ENCODE data around the gene CRIM1.

Gene CRIM1

GRCh38 chr2:36480636-36481035 lies 125.1 kb downstream of the CRIM1 start:
- DNase-seq (ENCODE audit: low read depth in 2 of 2) = no peak

GRCh38 chr2:36481709-36482108 lies 126.1 kb downstream of the CRIM1 start:
- DNase-seq (ENCODE audit: low read depth in 2 of 2) = no peak

GRCh38 chr2:36482576-36483214 lies 127.1 kb downstream of the CRIM1 start:
- DNase-seq (ENCODE audit: low read depth in 2 of 2) = no peak

- no peak for DNase-seq (ENCODE audit: low read depth in 2 of 2)
Measured at GRCh38 chr2:36483290-36483689, 127.7 kb downstream of the CRIM1 start.

- DNase-seq (ENCODE audit: low read depth in 2 of 2) = no peak
Measured at GRCh38 chr2:36484454-36484853, 128.9 kb downstream of the CRIM1 start.

- DNase-seq (ENCODE audit: low read depth in 2 of 2) = no peak
Measured at GRCh38 chr2:36485521-36485920, 129.9 kb downstream of the CRIM1 start.

- DNase-seq (ENCODE audit: low read depth in 2 of 2) = no peak
Measured at GRCh38 chr2:36486521-36487044, 131.0 kb downstream of the CRIM1 start.

- no peak for DNase-seq (ENCODE audit: low read depth in 2 of 2)
Measured at GRCh38 chr2:36487947-36488346, 132.4 kb downstream of the CRIM1 start.

GRCh38 chr2:36489281-36489680 lies 133.7 kb downstream of the CRIM1 start:
- DNase-seq (ENCODE audit: low read depth in 2 of 2) = no peak

- DNase-seq (ENCODE audit: low read depth in 2 of 2) = no peak
Measured at GRCh38 chr2:36490749-36491148, 135.2 kb downstream of the CRIM1 start.

GRCh38 chr2:36492216-36492945 lies 136.8 kb downstream of the CRIM1 start:
- DNase-seq (ENCODE audit: low read depth in 2 of 2) = no peak

- no peak for DNase-seq (ENCODE audit: low read depth in 2 of 2)
Measured at GRCh38 chr2:36493306-36493705, 137.7 kb downstream of the CRIM1 start.

GRCh38 chr2:36497570-36498163 lies 142.1 kb downstream of the CRIM1 start:
- DNase-seq (ENCODE audit: low read depth in 2 of 2) = no peak

GRCh38 chr2:36499128-36499820 lies 143.7 kb downstream of the CRIM1 start:
- DNase-seq (ENCODE audit: low read depth in 2 of 2) = no peak

- no peak for DNase-seq (ENCODE audit: low read depth in 2 of 2)
Measured at GRCh38 chr2:36500072-36500471, 144.5 kb downstream of the CRIM1 start.

- no peak for DNase-seq (ENCODE audit: low read depth in 2 of 2)
Measured at GRCh38 chr2:36502081-36502480, 146.5 kb downstream of the CRIM1 start.

- DNase-seq (ENCODE audit: low read depth in 2 of 2) = peak in 1 of 2 donors; percentile 10
Measured at GRCh38 chr2:36507408-36507812, 151.8 kb downstream of the CRIM1 start.

- DNase-seq (ENCODE audit: low read depth in 2 of 2) = no peak
Measured at GRCh38 chr2:36509075-36509474, 153.5 kb downstream of the CRIM1 start.

- no peak for DNase-seq (ENCODE audit: low read depth in 2 of 2)
Measured at GRCh38 chr2:36511858-36512603, 156.5 kb downstream of the CRIM1 start.

- DNase-seq (ENCODE audit: low read depth in 2 of 2) = no peak
Measured at GRCh38 chr2:36512705-36513104, 157.1 kb downstream of the CRIM1 start.

- DNase-seq (ENCODE audit: low read depth in 2 of 2) = no peak
Measured at GRCh38 chr2:36513661-36514060, 158.1 kb downstream of the CRIM1 start.

GRCh38 chr2:36515538-36515937 lies 160.0 kb downstream of the CRIM1 start:
- DNase-seq (ENCODE audit: low read depth in 2 of 2) = no peak

Measured in stimulated activated CD8-positive, alpha-beta memory T cell treated with anti-CD3 and anti-CD28 coated beads, Interleukin-7, amount 100 ng/mL, for 4 hours (primary cell).